Tibial nerve (tissue), 4 donors: ENCODE results near the gene TSHZ1.

Source experiments
- CTCF ChIP-seq, 5 experiments: fragments of 200-600 bp in 3 of 5; fragments of 450-650 bp in 2 of 5; sonication (generic) in 3 of 5; IDR thresholded peaks; one replicate each; pipeline ENCODE4 v1.5.1; 2016 to 2019; ENCODE audit warnings: antibody characterized with exemption in 5 of 5, mild to moderate bottlenecking in 3 of 5, moderate library complexity in 2 of 5
- EP300 ChIP-seq, 2 donors: sonication (generic); formaldehyde crosslinking; IDR thresholded peaks; one replicate each; pipeline ENCODE4 v1.6.1; 2017; ENCODE audit warnings: antibody characterized with exemption in 2 of 2, mild to moderate bottlenecking in 1 of 2
- POLR2A ChIP-seq, 2 donors: fragments of 450-650 bp; IDR thresholded peaks; one replicate each; pipeline ENCODE4 v1.6.1; 2017; ENCODE audit warnings: antibody characterized with exemption in 2 of 2, mild to moderate bottlenecking in 2 of 2, moderate library complexity in 2 of 2

- TF ChIP-seq CTCF (IDR thresholded peaks at IDR 0.05) (no peak), POLR2A (IDR thresholded peaks at IDR 0.05) (no peak), EP300 (IDR thresholded peaks at IDR 0.05) (no peak)
These were observed 19.8 kb downstream of the TSHZ1 start for GRCh38 chr18:75230163-75231052.
